Breast epithelium (tissue), 3 donors: ENCODE data around the gene SMCO4.

Experiments
- CTCF ChIP-seq, 3 donors: fragments of 450-650 bp; IDR thresholded peaks; one replicate each; pipeline ENCODE4 v1.5.1; 2016 to 2017; ENCODE audit warnings: antibody characterized with exemption in 3 of 3, mild to moderate bottlenecking in 3 of 3, moderate library complexity in 3 of 3
- POLR2A ChIP-seq: fragments of 450-650 bp; IDR thresholded peaks from one replicate; pipeline ENCODE4 v1.6.1; 2016; ENCODE audit warnings: antibody characterized with exemption, mild to moderate bottlenecking, moderate library complexity
- POLR2AphosphoS5 ChIP-seq, 3 donors: sonication (generic); formaldehyde crosslinking; IDR thresholded peaks; one replicate each; pipeline ENCODE4 v1.6.1; 2017; ENCODE audit warnings: antibody characterized with exemption in 3 of 3

- TF ChIP-seq CTCF (IDR thresholded peaks at IDR 0.05) (no peak), POLR2A (no peak), POLR2AphosphoS5 (IDR thresholded peaks at IDR 0.05) (no peak)
Observed at GRCh38 chr11:93467054-93467453, 76.1 kb downstream of the SMCO4 start.
